CD4-positive, alpha-beta T cell treated with Interleukin-12 subunit alpha and Interleukin-12 subunit beta, for 1 hour (primary cell): ENCODE results near the gene LIM2.
A peak's percentile ranks its signal among the peaks of the same experiment; 100 is the strongest.
"Not testable (repeated sequence)": the region's sequence is repeated elsewhere in the genome, so short reads cannot be mapped to it uniquely, and the experiment has no call there.

Experiments
- DNase-seq: peaks from one replicate; pipeline ENCODE4 v3.0.0-alpha.2; 2020

Gene LIM2

DNA sequence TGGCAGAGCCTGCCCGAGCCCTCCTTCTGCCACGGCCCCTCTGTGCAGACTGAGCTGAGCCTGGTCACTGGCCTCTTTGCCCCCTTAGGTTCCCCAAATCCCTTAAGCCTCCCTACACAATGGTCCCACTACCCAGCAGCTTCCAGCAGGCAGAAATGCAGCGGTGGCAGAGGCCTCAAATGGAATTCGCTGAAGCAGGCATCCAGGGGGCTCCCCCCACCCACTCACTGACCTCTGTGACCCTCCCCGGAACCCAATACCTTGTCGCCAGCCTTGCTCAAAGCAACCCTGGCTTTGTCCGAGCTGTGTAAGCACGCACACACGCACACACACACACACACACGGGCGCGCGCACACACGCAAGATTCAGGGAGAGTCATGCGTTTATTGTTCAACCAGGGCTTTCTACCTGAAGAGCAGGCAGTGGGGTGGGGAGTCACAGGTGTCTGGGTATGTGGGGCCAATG lies at the start of gene LIM2:
Gene LIM2 (minus strand): TSS at position 51 of the 466 bp plus-strand sequence. CDS start 531 bp downstream, outside the sequence.
- DNase-seq, result no peak

DNA sequence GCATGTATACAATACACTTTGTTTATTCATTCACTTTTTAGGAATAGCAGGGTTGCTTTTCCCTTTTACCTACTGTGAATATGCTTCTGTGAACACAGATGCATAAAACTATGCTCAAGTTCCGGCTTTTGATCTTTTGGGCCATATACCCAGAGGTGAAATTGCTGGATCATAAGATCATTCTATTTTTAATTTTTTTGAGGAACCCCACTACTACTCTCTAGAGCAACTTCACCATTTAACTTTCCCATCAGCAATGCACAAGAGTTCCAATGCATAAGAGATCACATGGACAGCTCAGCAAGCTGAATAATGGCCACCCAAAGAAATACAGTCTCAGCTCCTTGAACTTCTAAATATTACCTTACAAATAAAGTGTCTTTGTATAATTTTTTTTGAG lies 46.7 kb upstream of the LIM2 start:
- no peak for DNase-seq

GRCh38 chr19:51433043-51433442 lies 45.3 kb upstream of the LIM2 start:
- no peak for DNase-seq

GRCh38 chr19:51431124-51431523 lies 43.4 kb upstream of the LIM2 start:
- no peak for DNase-seq

GRCh38 chr19:51430221-51430620 lies 42.4 kb upstream of the LIM2 start:
- DNase-seq, result no peak

DNA sequence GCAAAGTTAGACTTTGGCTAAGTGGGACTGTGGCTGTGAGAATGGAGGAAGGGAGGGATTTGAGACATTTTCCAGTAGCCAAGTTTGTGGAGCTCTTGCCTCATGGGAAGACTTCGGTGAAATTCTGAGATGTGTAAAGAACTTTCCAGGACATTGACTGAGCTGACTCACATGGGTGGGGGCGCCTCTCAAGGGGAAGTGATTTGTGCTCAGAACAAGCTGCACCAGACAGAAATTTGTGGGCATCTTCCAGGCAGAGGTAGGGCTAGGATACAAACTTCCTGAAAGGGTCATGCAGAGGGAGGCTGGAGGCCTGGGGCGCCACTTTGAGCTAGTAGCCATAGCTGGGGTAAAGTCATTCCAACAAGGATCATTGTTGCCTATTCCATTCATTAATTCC lies 39.4 kb upstream of the LIM2 start:
- no peak for DNase-seq

DNA sequence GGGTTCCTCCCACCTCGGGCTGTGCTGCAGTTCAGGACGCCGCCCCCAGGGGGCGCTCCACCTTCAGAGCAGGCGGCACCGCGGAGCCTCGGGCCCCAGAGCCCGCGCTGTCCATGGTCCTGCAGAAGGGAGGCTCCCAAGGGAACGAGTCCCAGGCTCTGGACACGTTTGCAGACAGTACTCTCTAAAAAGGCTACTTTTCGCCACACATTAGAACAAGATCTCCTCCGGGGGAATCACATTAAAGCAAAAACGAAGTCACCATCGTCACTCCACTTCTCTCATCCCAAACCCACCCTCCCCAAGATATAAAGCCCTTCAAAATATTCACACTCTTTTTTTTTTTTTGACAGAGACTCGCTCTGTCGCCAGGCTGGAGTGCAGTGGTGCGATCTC lies 34.3 kb upstream of the LIM2 start:
- peak; percentile 83 for DNase-seq

DNA sequence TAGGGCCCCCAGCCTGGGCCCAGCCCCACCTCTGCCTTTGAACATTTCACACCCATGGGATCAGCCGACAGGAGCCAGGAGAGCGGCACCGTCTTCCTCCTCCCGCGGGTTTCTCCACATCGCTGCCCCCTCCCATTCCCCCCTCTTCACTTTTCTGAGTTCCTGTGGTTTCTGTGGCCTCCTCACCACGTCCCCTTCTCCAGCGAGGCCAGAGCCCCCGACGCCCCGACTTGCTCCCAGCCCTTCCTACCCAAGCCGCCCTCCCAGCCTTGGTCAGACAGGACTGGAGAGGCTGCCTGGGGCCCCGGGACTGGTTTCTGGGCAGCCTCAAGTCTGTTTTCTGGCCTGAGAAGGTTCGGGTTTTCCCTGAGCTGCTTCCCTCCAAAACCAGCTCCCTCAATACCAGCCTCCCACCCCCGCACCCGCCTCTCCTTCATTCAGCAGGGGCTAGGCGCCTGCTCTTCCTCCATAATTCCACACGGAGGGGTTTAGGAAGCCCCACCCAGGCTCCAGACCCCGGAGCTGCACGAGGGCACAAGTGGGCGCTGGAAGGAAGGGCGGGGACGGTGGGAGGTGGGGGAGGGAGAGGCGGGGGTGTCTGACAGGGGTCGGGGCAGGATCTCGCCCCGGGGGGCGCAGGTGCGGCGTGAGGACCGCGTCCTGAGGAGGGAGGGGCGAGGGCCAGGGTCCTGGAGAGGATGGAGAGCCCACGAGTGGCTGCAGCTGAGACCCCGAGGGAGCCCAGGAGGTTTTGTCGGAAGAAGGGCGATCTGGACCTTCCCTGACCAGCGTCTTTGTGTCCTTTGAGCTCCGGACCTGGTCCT lies 33.7 kb upstream of the LIM2 start:
- no peak for DNase-seq

DNA sequence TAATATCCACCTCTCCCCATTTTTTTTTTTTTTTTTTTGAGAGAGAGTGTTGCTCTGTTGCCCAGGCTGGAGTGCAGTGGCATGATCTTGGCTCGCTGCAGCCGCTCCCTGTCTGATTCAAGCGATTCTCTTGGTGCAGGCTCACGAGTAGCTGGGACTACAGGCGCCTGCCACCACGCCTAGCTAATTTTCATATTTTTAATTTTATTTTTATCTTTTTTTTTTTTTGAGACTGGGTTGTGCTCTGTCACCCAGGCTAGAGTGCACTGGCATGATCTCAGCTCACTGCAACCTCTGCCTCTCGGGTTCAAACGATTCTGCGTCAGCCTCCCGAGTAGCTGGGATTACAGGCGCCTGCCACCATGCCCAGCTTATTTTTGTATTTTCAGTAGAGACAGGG lies 32.7 kb upstream of the LIM2 start:
- not testable (repeated sequence) for DNase-seq

DNA sequence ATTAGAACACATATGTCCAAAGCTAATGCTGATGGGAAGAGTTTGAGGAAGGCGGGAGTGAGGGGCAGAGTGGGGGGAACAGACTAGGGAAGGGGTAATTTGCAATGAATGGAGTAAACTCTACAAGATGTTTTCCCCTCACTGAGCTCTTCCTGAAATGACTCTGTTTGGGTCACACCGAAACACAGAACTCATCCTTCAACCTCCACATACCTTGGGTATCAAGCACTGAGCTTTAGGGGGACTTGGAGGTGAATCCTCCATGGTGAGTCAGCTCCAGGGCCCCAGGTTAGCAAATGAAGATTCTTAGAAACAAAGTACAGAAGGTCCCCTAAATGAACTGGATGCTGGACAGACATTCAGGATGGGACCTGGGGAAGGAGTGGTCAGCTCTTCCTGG lies 30.9 kb upstream of the LIM2 start:
- no peak for DNase-seq

DNA sequence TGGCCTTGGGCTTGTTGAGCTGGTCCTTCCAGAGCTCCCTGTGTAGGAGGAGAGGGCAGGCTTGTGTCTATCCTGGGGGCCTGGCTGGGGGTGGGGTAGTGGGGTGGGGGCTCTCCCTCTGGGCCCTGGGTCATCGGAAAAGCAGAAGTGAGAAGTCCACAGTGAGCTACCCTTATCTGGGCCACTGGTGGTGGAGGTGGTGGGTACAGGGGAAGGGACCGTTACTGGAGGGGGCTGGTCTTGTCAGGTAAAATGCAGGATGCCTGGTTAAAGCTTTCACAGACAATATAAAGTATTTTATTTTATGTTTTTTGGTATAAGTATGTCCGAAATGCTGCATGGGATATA lies 30.0 kb upstream of the LIM2 start:
- DNase-seq, result no peak

DNA sequence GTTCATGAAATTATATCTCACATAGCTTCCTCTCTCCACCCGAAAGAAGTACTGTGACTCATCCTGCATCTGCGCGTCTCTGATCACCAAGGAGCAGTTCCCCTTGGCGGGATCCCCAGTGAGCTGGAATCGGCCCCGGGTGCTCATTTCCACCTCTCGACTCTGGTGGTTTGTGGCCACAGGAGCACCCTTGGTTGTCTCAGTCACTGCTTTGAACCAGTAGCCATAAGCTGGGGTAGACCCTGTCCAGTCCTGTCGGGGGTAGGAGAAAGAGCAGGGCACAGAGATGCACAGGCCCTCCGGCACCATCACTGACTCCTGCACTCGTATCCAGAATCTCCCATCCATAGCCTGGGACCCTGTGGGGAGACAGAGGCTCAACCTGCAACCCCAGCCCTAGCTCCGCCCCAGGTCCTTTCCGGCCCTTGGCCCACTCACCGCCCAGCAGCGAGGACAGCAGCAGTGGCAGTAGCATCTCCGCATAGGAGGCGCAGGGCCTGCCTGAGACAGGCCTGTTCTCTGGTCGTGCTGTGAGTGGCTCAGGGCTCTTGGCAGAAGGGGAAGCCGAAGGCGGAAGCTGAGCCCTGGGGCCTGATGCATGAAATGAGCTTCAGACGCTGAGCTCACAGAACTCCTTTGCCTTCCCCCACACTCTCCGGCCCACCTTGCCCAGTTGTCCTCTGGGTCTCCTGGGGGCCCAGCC lies 29.5 kb upstream of the LIM2 start, which contains the start of gene SIGLEC10:
Gene SIGLEC10 (minus strand): TSS at position 536 of the 703 bp plus-strand sequence. CDS start 61 bp downstream, at position 475.
- peak; percentile 15 for DNase-seq

DNA sequence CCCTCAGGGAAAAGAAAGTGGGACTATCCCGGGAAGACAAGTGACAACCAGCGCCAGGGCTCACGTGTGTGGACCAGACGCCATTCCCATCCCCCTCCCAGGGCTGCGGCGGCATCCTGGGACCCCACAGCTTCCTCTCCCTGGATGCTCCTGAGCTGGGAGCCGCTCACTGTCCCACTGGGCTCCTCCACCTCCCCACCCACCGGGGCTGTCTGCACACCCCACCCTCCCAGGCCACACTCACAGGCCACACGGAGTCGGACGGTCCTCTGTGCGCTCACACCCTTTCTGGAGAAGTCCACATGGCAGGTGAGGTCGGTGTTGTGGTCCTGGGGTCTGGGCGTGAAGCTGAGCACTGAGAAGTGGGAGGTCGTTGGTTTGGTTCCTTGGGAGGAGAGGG lies 28.6 kb upstream of the LIM2 start:
- DNase-seq, result not testable (repeated sequence)

DNA sequence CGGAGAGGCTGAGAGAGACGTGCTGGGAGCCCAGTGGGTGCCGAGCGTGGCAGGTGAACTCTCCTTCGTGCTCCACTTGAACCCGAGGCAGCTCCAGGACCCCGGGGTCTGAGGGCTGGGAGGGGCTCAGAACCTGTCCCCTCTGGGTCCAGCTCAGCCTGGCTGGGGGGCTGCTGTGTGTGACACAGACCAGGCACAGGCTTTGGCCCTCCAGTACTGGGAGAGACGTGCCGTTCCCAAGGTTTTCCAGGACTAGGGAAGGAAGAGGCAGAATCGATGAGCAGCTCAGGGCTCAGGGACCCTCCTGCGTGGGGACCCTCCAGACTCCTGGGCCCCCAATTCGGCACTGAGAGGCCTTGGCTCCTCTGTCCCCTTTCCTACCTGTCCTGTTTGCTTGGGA lies 27.4 kb upstream of the LIM2 start:
- no peak for DNase-seq

DNA sequence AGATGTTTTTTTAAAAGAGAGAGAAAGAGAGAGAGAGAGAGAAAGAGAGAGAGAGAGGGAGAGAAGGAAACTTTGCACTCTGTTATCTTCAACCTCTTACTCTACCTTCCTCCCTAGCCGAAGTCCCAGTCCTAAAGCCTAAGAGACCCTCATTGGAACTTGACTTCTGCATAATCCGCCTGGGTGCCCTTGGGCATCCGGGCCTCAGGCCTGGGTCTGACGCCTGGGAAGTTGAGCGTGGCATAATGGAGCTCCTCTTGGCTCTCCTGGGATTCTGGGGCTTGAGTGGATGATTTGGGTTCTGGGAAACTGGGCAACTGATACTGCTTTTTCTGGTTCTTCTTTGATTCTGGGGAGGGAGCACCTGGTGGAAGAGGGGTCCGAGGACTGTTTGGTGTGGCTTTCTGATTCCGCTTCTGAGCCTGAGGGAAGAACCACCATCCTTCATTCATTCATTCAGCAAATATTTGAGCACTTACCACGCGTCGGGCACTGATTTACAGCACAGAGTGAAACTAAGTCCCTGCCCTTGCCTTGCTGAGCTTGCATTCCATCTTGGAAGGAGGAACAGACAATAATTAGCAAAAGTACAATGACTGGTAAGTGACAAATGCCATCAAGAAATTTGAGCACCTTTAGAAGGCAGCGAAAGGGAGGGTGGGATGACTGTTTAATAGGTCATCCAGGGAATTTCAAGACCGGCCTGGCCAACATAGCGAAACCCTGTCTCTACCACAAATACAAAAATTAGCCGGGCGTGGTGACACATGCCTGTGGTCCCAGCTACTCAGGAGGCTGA lies 23.4 kb upstream of the LIM2 start:
- no peak for DNase-seq

GRCh38 chr19:51407511-51408131 lies 19.8 kb upstream of the LIM2 start:
- peak; percentile 52 for DNase-seq

- no peak for DNase-seq
Measured at GRCh38 chr19:51402117-51402516, 14.3 kb upstream of the LIM2 start.

- not testable (repeated sequence) for DNase-seq
Measured at GRCh38 chr19:51399936-51400335, 12.2 kb upstream of the LIM2 start.

- DNase-seq, result no peak
Measured at GRCh38 chr19:51399231-51399630, 11.5 kb upstream of the LIM2 start.

DNA sequence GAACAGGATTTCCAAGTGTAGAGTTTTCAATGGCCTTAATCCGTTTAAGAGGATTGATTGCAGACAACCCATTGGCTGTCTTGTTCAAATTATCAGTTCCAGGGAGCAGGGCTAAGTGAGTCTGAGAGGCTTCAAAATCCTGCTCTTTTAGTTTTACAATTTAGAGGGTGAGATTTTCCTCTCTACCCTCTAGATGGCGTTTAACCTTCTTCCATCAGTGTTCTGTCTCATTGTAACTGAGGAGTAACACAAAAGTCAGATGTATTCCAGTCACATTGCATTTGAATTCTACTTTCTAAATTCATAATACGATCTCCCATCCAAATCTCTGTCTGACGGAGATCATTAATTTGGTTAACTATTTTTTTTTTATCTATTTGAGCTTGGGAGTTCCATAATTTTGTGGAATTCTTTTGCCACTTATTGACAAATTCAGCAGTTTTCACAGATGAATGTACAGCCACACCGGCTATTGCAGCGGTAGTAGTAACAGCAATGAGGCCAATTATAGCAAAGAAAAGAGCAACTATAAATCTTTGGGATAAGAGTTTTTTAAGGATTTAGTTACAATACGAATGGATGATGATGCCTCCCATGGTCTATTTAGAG lies 10.4 kb upstream of the LIM2 start:
- DNase-seq, result peak; percentile 45

GRCh38 chr19:51397453-51397852 lies 9.7 kb upstream of the LIM2 start:
- not testable (repeated sequence) for DNase-seq

- no peak for DNase-seq
Measured at GRCh38 chr19:51396175-51396574, 8.4 kb upstream of the LIM2 start.
